Stomach (tissue), 4 donors: ENCODE results near the gene TRIM29.

ENCODE experiments used
- POLR2A ChIP-seq, 4 donors: fragments of 450-650 bp; IDR thresholded peaks; one replicate each; pipeline ENCODE4 v1.6.1; 2016; ENCODE audit warnings: antibody characterized with exemption in 4 of 4, control low read depth in 2 of 4, mild to moderate bottlenecking in 1 of 4, moderate library complexity in 1 of 4
- POLR2AphosphoS5 ChIP-seq, 3 donors: sonication (generic); formaldehyde crosslinking; IDR thresholded peaks; one replicate each; pipeline ENCODE4 v1.6.1; 2016; ENCODE audit warnings: antibody characterized with exemption in 3 of 3
- TF ChIP-seq, protein P1 (sequence below), 7 experiments: fragments of 450-650 bp in 4 of 7; fragments of 200-600 bp in 3 of 7; sonication (generic) in 3 of 7; IDR thresholded peaks; one replicate each; pipeline ENCODE4 v1.5.1; 2016 to 2019; ENCODE audit warnings: antibody characterized with exemption in 7 of 7, control low read depth in 2 of 7, mild to moderate bottlenecking in 1 of 7

DNA sequence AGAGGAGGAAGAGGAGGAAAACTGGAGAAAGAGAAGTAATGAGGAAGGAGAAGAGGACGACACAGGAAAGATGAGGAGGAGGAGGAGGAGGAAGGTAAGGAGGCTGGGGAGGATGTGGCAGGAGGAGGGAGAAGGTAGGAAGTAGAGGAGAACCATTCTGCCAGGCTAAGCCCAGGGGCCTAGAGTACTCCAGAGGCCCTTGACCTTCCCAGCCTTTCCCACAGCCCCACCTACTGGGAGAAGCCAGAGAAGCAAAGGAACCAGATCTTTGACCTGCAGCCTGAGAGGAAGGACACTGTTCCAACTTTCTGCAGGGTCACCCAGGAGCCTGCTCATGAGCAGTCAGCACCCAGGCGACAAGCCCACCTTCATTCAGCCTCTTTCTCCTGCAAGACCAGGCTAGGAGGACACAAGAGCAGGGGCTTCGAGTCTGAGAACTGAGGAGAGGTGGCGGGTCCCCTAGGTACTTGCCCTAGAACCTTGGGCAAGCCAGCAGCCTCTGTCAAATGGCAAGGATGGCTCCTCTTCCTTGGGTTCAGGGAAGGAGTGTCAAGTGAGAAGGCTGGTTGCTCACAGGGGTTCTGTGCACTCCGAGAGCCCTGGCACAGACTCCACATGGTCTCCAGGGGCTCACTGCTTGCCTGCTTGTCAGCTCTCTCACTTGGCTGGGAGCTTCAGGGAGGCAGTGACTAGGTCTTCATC, 45.0 kb upstream of the TRIM29 start:
- TF ChIP-seq, protein P1, sequence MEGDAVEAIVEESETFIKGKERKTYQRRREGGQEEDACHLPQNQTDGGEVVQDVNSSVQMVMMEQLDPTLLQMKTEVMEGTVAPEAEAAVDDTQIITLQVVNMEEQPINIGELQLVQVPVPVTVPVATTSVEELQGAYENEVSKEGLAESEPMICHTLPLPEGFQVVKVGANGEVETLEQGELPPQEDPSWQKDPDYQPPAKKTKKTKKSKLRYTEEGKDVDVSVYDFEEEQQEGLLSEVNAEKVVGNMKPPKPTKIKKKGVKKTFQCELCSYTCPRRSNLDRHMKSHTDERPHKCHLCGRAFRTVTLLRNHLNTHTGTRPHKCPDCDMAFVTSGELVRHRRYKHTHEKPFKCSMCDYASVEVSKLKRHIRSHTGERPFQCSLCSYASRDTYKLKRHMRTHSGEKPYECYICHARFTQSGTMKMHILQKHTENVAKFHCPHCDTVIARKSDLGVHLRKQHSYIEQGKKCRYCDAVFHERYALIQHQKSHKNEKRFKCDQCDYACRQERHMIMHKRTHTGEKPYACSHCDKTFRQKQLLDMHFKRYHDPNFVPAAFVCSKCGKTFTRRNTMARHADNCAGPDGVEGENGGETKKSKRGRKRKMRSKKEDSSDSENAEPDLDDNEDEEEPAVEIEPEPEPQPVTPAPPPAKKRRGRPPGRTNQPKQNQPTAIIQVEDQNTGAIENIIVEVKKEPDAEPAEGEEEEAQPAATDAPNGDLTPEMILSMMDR (IDR thresholded peaks at IDR 0.05) = peak in 4 of 7 experiments; percentile 7 to 29 (median 26)
- TF ChIP-seq POLR2A (IDR thresholded peaks at IDR 0.05) (no peak), POLR2AphosphoS5 (IDR thresholded peaks at IDR 0.05) (no peak)
